ENCODE results near the gene TOR1A.

DNA sequence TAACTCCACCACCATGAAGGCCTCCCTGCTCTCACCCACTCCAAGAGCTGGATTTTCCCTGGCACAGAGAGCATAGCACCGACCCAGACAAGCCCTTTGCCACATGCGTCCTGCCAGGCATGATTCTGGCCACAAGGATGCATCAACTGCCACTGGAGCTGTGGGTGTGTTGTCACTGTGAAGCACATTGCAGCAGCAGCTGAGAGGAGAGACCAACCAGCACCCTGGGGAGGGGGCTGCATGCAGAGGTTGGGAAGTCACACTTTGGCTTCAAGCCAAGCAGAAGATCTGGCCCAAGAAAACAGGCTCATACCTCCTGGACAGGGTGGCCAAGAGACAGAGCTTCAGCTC is 48.5 kb downstream of the TOR1A start:
- TF ChIP-seq, protein P1, sequence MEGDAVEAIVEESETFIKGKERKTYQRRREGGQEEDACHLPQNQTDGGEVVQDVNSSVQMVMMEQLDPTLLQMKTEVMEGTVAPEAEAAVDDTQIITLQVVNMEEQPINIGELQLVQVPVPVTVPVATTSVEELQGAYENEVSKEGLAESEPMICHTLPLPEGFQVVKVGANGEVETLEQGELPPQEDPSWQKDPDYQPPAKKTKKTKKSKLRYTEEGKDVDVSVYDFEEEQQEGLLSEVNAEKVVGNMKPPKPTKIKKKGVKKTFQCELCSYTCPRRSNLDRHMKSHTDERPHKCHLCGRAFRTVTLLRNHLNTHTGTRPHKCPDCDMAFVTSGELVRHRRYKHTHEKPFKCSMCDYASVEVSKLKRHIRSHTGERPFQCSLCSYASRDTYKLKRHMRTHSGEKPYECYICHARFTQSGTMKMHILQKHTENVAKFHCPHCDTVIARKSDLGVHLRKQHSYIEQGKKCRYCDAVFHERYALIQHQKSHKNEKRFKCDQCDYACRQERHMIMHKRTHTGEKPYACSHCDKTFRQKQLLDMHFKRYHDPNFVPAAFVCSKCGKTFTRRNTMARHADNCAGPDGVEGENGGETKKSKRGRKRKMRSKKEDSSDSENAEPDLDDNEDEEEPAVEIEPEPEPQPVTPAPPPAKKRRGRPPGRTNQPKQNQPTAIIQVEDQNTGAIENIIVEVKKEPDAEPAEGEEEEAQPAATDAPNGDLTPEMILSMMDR (IDR thresholded peaks at IDR 0.05) = no peak
- no peak for TF ChIP-seq POLR2AphosphoS5 (IDR thresholded peaks at IDR 0.05; ENCODE audit: insufficient read depth in 1 of 2, low read depth in 1 of 2)

Measured in vagina (tissue), 2 donors.